Fibroblast of peridontal ligament (primary cell): ENCODE data around the gene TLK2.
"Not testable (repeated sequence)": the region's sequence is repeated elsewhere in the genome, so short reads cannot be mapped to it uniquely, and the experiment has no call there.

Experiments used
- DNase-seq: peaks from one replicate; pipeline ENCODE4 v3.0.0-alpha.2; 2010; ENCODE audit errors: extremely low read depth

TLK2 gene

DNA sequence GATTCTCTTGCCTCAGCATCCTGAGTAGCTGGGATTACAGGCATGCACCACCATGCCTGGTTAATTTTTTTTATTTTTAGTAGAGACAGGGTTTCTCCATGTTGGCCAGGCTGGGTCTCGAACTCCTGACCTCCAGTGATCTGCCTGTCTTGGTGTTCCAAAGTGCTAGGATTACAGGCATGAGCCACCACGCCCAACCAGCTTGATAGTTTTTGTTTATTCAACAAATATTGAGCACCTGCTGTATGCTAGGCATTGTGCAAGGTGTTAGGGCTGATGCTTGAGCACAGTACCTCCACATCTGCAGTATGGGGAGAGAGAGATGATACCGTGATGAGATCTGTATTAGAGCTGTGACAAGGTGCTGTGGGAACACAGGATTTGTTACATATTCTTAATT, 3.9 kb downstream of the TLK2 start:
- not testable (repeated sequence) for DNase-seq

DNA sequence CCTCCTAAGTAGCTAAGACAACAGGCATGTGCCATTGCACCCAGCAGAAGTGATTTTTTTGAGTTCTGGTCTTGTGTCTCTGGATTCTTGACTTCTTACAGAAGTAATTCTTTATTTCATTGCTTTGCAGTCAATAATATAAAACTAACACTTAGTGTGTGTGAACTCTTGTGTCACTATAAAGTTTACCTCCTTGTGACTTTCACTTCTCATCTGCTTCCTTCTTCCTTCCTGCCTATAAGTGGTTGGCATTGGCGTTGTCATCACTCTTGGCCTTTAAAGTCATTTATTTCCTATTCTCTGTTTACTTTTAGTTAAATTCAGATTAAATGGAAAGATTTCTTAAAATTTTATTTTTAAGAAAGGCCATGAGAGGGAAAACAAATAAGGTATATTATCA, 12.4 kb downstream of the TLK2 start:
- not testable (repeated sequence) for DNase-seq

DNA sequence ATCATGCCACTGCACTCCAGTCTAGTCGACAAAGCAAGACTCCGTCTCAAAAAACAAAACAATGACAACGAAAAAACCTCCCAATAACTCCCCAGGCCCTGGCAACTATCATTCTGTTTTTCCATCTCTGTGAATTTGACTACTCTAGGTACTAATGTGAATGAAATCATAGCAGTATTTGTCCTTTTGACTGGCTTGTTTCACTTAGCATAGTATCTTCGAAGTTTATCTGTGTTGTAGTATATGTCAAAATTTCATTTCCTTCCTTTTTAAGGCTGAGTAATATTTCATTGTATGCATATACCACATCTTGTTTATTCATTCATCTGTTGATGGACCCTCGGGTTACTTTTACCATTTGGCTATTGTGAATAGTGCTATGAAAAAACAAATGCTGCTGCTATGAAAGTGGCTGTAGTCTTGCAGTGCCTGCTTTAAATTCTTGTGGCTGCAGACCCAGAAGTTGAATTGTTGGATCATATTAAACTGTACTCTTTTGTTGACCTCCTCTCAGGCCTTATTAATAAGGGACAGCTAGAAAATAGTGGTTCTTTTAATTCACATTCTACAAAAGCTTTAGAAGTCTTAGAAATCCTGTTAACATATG, 14.5 kb downstream of the TLK2 start:
- DNase-seq = not testable (repeated sequence)

GRCh38 chr17:62494073-62494472, 15.4 kb downstream of the TLK2 start:
- DNase-seq = not testable (repeated sequence)

GRCh38 chr17:62496344-62496743, 17.7 kb downstream of the TLK2 start:
- DNase-seq = not testable (repeated sequence)

GRCh38 chr17:62498796-62499195, 20.2 kb downstream of the TLK2 start:
- not testable (repeated sequence) for DNase-seq

GRCh38 chr17:62500463-62500862, 21.8 kb downstream of the TLK2 start:
- DNase-seq = not testable (repeated sequence)

DNA sequence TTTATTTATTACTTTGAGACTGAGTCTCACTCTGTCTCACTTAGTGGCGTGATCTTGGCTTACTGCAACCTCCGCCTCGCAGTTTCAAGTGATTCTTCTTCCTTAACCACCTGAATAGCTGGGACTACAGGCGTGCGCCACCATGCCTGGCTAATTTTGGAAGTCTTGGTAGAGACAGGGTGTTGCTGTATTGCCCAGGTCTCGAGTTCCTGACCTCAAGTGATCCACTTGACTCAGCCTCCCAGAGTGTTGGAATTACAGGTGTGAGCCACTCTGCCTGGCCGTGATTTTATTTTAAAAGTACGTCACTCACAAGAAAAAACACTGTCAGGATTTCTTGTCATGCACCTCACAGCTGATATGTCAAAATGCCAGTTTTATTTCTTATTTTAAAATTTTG, 26.2 kb downstream of the TLK2 start:
- DNase-seq = not testable (repeated sequence)

GRCh38 chr17:62507191-62507836, 28.7 kb downstream of the TLK2 start:
- DNase-seq = peak; percentile 13

DNA sequence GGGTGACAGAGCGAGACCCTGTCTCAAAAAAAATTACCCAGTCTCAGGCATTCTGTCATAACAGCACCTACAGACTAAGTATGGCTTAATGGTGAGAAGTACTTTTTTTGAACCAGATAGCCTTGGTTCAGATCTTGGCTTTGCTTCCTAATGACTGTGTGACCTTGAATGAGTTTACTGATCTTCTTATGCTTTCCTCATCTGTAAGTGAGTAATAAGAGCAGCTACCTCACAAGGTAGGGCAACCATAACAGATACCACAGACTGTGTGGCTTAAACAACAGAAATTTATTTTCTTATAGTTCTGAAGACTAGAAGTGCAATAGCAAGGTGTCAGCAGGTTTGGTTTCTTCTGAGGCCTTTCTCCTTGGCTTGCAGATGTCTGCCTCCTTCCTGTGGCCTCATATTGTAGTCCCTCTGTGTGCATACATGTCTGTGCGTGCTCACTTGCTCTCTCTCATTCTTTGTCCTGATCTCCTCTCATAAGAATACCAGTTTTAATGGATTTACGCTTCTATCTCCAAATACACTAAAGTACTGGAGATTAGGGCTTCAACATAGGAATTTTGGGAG, 31.7 kb downstream of the TLK2 start:
- not testable (repeated sequence) for DNase-seq

DNA sequence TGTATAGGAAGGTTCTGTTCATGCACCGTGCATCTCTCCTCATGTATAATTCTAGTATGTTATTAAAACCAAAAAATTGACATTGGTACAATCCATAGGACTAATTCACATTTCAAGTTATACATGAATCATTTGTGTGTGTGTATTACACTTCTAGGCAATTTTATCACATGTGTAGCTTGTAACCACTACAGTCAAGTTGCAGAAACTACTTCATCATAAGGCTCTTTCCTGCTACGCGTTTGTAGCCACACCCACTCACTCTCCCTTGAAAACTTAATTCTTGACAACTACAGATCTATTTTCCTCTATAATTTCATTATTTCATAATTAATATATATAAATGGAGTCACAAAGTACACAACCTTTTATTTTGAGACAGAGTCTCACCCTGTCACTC, 32.4 kb downstream of the TLK2 start:
- DNase-seq = not testable (repeated sequence)

- DNase-seq = not testable (repeated sequence)
Observed at GRCh38 chr17:62516376-62516775, 37.8 kb downstream of the TLK2 start.

DNA sequence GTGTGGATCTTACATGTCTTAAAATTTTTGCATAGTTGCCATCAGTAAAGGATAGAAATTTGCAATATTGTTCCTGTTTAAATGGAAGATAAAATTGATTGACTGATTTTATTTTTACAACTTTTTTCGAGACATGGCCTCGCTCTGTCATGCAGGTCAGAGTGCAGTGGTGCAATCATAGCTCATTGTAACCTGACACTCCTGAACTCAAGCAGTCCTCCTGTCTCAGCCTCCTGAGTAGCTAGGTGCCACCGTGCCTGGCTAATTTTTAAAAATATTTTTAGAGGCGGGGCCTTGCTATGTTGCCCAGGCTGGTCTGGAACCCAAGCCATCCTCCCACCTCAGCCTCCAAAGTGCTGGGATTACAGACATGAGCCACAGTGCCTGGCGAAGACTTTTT, 42.7 kb downstream of the TLK2 start:
- DNase-seq = not testable (repeated sequence)

- not testable (repeated sequence) for DNase-seq
Observed at GRCh38 chr17:62524077-62524476, 45.5 kb downstream of the TLK2 start.

DNA sequence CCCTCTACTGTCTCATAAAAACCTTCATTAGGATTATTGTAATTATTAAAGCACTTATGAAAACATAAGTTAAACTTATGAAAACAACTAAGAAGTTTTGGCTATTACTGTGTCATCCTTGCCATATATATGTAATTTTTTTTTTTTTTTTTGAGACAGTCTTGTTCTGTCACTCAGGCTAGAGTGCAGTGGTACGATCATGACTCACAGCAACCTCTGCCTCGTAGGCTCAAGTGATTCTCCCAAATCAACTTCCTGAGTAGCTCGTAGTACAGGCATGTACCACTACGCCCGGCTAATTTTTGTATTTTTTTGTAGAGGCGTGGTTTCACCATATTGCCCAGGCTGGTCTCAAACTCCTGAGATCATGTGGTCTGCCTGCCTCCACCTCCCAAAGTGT, 46.7 kb downstream of the TLK2 start:
- DNase-seq = peak; percentile 13

DNA sequence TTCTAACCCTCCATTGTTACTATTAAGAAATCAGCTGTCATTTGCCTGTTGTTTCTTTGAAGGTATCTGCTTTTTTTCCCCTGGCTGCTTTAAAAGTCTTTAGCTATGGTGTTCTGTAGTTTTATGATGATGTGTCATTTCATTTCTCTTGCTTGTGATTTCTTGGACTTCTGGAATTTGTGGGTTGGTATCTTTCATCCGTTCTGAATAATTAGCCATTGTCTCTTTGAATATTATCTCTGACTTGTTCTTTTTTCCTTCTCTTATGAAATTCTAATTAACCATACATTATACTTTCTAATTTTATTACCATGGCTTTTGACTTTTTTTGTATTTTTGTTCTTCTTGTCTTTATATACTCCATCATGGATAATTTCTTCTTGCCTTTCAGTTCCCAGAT, 52.3 kb downstream of the TLK2 start:
- not testable (repeated sequence) for DNase-seq

DNA sequence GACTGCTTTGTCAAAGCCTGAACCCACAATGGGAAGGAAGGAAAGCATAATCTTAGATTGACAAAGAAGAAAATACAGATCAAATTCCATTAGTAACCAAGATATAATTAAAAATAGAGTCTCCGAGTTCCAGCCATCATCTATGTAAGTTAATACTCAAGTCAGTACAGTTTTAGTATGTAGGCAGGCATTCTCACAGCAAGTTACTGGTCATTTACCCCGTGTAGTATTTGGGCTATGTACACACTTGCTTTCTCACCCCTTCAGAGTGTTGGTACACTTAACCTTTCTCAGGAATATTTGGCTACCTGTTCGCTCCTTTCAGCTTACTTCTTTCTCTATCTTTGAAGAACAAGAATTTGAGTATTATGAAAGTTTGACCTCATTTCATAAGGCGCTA, 57.9 kb downstream of the TLK2 start:
- not testable (repeated sequence) for DNase-seq

- DNase-seq = not testable (repeated sequence)
Observed at GRCh38 chr17:62541073-62541472, 62.4 kb downstream of the TLK2 start.

DNA sequence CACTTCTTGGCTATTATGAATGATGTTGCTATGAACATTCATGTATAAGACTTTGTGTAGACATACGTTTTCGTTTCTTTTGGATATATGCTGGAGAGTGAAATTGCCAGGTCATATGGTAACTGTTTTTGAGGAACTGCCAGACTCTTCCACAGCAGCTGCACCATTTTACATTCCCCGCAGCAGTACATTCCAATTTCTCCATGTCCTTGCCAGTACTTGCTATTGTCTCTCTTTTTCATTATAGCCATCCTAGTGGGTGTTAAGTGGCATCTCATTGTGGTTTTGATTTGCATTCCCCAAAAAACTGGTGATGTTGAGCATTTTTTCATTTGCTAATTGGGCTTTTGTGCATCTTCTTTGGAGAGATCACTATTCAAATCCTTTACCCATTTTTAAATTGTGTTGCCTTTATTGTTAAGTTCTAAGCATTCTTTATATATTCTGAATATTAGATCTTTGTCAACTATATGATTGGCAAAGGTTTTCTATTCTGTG, 64.7 kb downstream of the TLK2 start:
- not testable (repeated sequence) for DNase-seq

DNA sequence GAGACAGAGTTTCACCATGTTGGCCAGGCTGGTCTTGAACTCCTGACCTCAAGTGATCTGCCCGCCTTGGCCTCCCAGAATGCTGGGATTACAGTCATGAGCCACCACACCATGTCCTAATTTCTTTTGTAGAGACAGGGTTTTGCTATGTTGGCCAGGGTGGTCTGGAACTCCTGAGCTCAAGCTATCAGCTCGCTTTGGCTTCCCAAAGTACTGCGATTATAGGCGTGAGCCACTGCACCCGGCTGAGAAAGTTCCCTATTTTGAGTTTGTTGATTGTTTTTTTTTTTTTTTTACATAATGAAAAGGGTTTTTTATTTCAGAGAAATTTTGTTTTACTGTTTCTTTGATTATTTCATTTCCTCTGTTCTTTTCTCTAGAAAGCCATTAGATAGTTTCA, 67.4 kb downstream of the TLK2 start:
- DNase-seq = not testable (repeated sequence)

DNA sequence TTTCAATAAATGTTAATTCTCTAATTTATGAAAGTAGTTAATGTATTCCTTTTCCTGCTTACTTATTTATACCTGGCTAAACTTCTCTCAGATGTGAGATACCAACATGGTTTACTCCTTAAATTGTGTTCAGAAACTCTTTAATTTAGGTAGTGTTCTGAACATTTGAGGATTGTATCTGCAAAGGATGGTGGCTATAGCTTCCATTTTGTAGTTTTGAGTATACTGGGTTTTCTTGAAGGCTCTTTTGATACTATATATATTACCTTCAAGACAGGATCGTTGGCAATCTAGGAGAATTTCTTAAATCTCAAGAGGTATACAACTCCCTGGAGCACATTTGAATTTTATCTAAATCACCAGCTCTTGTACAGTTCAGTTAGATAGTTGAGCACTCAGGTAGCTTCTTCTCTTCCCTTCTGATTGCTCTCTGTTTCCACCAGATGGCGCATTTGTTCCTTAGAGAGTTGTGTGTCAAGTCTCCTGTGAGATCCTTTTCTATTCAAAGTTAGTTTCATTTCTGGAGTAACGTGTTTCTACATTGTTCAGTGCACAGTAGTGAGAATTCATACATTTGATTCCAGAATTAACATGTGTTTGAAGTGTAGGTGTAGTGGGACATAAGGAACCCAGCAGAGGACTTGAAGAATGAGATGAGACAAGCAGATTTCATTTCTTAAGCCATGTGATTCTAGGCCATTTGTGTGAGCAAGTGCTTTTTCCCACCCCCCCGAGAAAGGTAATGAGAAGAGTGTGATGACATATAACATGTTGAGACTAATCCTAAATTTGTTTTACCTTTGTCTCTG, 74.4 kb downstream of the TLK2 start:
- DNase-seq = peak; percentile 67

- not testable (repeated sequence) for DNase-seq
Observed at GRCh38 chr17:62557532-62557931, 78.9 kb downstream of the TLK2 start.
